Iris pigment epithelial cell (primary cell): Measurements from ENCODE around the gene NLE1.
"Not testable (repeated sequence)": the region's sequence is repeated elsewhere in the genome, so short reads cannot be mapped to it uniquely, and the experiment has no call there.

ENCODE experiments used
- DNase-seq: peaks from one replicate; pipeline ENCODE4 v3.0.0-alpha.2; 2011; ENCODE audit warnings: low read depth

Gene NLE1

DNA sequence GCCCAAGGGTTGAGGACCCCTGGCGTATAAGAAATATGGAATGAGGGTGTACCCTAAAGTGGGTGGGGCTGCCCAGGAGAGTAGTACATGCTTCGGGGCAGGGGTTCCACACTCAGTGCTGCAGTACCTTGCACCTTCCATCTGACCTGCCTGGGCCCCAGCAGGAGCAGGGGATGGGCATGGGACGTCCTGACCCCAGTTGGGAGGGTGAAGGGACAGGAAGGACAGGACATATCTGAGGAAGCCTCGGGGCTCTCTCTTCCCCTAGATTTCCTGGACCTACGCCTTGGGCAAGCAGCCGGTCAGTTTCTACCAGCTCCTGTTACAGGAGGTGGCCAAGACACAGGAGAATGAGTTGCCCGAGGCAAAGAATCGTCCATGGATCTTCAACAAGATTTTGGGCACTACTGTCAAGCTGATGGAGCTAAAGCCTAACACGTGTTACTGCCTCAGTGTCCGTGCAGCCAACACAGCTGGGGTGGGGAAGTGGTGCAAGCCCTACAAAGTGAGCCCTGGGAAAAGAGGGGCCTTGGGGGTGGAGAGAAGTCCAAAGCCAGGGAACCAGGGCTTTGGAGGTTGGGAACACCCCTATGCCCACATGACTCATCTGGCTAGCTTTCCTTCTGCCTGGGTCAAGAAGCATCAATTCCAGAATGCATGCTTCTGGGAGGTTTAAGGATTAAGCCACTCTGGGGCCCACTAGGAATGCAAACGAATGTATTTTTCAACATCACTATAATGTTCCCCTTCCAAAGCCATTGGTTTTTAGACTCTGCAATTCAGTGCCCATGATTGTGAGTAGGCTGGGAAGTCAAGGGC, 12.7 kb downstream of the NLE1 start:
- DNase-seq: peak; percentile 23

- peak; percentile 21 for DNase-seq
These were observed 14.2 kb downstream of the NLE1 start for GRCh38 chr17:35127751-35128514.

DNA sequence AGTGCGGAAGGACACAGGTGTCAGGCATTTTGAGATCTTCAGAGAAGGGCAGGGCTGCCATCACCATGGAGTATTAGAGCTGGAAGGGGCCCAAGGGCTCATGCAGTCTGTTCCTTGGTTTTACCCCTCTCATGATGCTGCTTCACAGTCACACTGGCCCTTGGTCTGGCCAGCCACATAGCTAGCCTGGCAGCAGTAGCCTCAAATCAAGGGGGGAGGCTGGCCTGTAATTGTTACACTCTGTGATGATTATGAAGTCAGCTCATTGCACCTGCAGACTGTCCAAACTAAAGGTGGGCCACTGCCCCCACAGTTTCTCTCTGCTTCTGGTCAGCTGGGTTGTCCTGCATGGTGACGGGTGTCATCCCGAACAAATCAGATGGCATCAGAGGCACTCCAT, 20.8 kb downstream of the NLE1 start, which contains the start of gene FNDC8:
FNDC8 (plus strand) TSS at position 301 of the 400 bp plus-strand sequence; CDS start at position 380, 79 bp downstream.
- no peak for DNase-seq

- DNase-seq: peak; percentile 53
These were observed 22.5 kb downstream of the NLE1 start, which contains the start of gene RAD51D for GRCh38 chr17:35119370-35120165. TSS of gene RAD51D (minus strand) at chr17:35119860. CDS start at chr17:35119613, 247 bp downstream.

GRCh38 chr17:35117984-35118383, 24.1 kb downstream of the NLE1 start:
- peak; percentile 34 for DNase-seq

- no peak for DNase-seq
These were observed 25.3 kb downstream of the NLE1 start for GRCh38 chr17:35116845-35117244.

GRCh38 chr17:35110791-35111190, 31.3 kb downstream of the NLE1 start:
- DNase-seq: not testable (repeated sequence)

GRCh38 chr17:35104844-35105450, 37.2 kb downstream of the NLE1 start:
- no peak for DNase-seq

DNA sequence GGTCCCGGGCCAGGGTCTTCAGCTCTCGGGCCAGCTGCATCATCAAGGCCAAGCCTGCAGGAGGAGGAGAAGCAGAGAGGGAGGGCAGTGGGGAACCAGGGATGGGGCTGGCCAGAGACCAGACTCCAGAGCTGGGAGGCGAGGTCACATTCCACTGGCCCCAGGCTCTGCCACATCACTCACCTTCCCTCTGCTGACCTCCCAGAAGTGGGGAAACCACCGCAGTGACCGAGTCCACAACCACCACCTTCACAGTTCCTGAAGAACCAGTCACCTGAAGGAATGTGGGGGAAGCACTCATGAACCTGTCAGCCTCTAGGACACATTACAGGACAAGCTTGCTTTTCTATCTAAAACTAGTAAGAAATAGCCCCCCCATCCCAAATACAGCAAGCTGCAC, 38.8 kb downstream of the NLE1 start:
- no peak for DNase-seq

GRCh38 chr17:35101725-35102124, 40.4 kb downstream of the NLE1 start:
- no peak for DNase-seq

DNA sequence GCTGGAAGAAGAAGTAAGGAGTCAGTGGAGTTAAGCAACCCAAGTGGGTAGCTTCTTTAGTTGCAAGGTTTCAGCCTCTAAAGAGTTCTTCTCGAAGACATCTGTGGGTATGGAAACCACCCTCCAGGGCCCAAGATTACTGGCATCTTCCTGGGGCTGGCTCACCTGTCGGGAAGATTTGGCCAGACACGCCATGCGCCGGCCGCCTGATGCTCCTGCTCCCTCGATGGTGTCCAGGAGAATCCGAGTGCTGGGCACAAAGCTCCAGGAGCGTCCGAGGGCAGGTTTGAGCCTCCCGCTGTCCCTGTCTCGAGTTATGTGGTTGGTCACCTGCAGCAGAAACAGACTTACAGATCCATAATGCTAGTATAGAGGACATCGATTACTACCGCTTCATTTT, 41.1 kb downstream of the NLE1 start:
- no peak for DNase-seq

- no peak for DNase-seq
These were observed 42.2 kb downstream of the NLE1 start for GRCh38 chr17:35099908-35100307.

DNA sequence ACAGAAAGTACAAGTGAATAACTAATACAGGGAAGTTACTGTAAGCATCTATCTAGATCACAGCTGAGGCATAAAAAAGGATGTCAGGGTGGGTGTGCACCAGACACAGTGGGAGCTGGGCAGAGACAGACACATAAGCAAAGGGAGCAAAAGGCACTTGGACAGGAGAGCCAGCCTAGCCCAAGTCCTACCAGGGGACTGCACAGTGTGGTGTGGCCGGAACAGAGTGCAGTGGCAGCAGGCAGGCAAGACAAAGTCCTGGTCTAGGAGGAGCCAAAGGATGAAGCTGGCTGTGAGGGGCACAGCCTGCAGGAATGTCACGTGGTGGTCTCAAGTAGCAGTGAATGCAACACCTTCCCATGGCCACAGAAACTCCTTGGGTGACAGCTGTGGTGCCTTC, 44.3 kb downstream of the NLE1 start:
- DNase-seq: no peak

DNA sequence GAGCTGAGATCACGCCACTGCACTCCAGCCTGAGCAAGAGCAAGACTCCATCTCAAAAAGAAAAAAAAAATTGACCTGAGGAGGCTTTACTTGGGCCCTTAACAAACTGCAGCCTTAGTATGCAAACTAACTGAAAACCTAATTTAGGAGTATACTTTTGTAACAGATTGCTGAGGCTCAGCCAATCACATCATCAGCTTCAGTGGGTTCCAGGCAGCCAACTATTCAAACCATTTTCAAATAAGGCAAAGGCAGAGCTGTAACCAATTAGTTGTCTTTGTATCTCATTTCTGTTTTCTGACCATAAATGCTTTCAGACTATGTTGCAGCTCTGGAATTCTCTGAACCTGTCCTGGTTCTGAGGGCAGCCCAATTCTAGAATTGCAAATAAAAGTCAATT, 46.4 kb downstream of the NLE1 start:
- DNase-seq: no peak

GRCh38 chr17:35094902-35095301, 47.2 kb downstream of the NLE1 start:
- peak; percentile 93 for DNase-seq

DNA sequence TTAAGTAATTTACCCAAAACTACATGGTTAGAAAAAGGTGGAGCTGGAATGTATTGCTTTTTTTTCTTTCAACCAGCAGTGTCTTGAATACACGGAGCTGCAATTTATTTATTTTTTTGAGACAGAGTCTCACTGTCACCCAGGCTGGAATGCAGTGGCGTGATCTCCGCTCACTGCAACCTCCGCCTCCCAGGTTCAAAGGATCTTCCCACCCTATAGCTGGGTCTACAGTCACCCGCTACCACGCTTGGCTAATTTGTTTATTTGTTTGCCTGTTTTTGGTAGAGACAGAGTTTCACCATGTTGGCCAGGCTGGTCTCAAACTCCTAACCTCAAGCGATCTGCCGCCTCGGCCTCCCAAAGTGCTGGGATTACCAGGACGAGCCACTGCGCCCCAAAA, 51.4 kb downstream of the NLE1 start:
- DNase-seq: not testable (repeated sequence)

DNA sequence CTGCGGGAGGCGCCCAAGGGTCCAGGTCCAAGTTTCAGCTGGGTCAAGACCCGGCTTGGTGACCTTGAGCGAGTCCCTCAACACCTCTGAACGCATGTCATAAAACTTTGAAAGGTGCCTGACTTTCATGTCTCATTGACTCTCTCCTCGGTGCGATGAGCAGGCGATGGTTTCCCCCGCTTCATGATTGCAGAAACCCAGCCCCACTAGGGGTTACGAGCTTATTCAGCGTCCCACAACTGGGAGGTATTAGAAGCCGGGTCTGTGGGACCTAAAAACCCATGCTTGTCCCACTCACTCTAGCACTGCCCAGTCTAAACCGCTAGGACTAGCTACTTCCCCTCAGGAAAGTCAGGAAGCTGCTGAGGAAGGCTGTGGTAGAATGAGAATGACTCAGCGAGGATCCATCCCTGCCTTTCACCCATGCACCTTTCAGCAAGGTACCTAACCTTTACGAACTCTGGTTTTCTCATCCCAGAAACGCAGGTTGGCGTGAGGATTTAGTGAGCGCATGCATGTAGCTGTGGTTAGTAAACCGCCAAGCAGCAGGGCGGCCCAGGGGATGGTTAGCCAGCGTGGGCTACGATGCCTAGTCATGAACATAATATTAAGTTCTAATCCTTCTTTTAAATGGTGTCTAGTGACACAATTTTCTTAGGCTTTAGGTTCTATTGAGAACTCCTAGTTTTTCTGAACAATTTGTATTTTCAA, 52.4 kb downstream of the NLE1 start:
- DNase-seq: peak; percentile 41

DNA sequence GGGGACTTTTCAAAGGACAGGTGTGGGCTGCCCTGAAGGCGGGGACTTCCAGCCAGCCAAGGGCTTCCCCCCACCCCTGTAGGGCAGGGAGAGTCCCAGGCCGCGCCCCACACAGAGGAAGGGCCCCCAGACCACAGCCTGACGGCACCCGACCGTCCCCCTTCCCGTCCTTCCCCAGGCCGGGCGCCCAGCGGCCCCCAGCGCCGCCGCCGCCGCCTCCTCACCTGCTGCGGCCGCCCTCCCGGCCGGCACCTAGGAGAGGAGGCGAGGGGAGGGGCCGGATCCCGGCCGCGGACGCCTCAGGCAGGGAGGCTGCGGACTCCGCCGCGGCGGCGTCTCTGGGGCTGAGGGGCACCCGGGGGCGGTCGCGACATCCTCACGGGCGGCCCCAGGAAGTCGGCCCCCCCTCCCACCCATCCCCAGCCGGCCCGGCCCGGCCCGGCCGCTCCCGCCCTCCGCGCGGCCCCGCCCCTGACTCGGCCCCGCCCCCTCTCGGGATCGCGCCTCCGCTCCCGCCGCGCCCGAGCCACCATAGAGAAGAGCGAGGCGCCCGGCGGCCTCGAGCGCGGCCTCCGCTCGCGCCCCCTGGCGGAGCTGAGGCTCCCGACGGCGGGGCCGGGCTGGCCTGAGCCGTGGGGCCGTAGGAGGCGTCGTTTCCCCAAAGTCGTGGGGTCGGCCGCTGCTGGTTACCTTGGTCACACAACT, 53.1 kb downstream of the NLE1 start:
- peak; percentile 72 for DNase-seq

DNA sequence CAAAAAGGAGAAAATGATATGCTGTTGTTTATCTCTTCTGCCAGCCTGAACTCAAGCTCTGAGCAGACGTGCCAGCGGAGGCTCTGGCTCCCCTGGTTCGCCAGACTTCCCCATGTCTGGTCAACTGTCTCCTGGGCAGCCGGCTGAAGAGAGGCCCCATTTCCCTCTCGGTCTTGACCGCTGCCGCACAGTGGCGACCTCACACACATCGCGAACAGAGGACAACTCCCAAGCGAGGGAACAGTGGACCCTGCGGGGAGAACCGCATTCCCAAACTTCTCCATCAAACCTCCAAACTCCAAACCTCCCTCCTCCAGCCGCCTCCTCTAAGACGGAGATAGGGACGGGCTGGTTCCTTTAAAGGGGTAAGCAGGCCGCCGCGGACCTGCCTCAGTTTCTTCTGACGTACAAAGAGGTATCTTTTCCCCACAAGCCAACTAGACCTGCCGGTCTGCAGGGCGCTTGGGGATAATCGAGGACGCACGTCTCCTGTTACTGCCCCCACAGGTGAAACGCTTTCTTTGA, 53.7 kb downstream of the NLE1 start:
- peak; percentile 53 for DNase-seq

DNA sequence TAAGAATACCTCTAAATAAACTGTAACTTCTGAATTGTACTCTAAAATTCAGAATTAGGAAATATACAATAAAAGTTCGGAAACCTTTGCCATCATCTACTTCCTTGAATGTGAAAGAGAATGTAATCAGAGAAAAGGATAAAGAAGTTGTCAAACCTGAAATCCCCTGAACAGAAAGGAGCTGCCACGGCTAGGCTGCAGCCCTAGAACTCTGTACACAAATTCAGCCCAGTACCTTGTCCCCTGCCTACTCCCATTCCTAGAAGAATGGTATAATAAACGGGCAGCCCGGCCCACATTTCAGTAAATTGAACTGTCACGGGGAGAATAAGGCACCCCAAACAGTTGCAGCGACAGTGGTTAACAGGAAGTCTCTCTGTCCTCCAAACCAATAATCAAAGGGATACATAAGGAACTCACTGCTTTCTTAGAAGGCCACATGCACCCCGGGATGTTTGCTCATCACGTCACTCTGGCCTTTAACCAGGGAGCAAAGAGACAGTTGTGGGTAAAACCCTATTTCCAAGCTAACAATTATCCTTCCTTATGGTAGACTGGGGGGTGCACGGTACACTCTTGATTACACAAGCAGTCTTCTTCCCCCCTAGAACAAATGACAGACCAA, 54.3 kb downstream of the NLE1 start:
- DNase-seq: peak; percentile 52
